HAP-1 (cell line): ENCODE measurements around the gene ANK3.

Source experiments
- DNase-seq, 2 experiments: peaks; one replicate each; pipeline ENCODE4 v3.0.0-alpha.2; 2016 to 2020; ENCODE audit warnings: low spot score in 2 of 2
- H3K27me3 ChIP-seq: fragments of 250-450 bp; sonication (Bioruptor Pico); 2 replicates; pipeline ENCODE4 v1.5.1; 2020; ENCODE audit warnings: low read depth, mild to moderate bottlenecking, moderate library complexity
- H3K36me3 ChIP-seq: fragments of 250-450 bp; sonication (Bioruptor Pico); replicated peaks from 2 replicates; pipeline ENCODE4 v1.5.1; 2020; ENCODE audit warnings: mild to moderate bottlenecking
- H3K4me1 ChIP-seq: fragments of 250-450 bp; sonication (Bioruptor Pico); 2 replicates; pipeline ENCODE4 v1.5.1; 2020; ENCODE audit warnings: mild to moderate bottlenecking
- H3K4me3 ChIP-seq: fragments of 250-450 bp; sonication (Bioruptor Pico); 2 replicates; pipeline ENCODE4 v1.5.1; 2020; ENCODE audit warnings: mild to moderate bottlenecking, moderate library complexity
- H3K9me3 ChIP-seq: fragments of 250-450 bp; sonication (Bioruptor Pico); 2 replicates; pipeline ENCODE4 v1.5.1; 2020; ENCODE audit warnings: mild to moderate bottlenecking, moderate library complexity
- in situ Hi-C: fragments of 300-500 bp; cut with MboI; formaldehyde crosslinking; loops from 3 replicates; pipeline ENCODE4 v1.14.3; 2020; ENCODE audit warnings: low sequenced_read_pairs, inconsistent platforms, mixed read lengths

ANK3 gene

GRCh38 chr10:60403168-60403873 lies 13.6 kb upstream of the ANK3 start:
- DNase-seq = no peak
- Histone ChIP-seq H3K36me3 (no peaks in the 10 kb centered on the region), H3K27me3 (no peaks in the 10 kb centered on the region), H3K4me3 (no peak overlapping the region), H3K4me1 (no peaks in the 10 kb centered on the region), H3K9me3 (0 out of 2 replicates have a peak, but pooled peaks cover 2% of the 10 kb centered on the region)
- in situ Hi-C loops = no loop called here

- Histone ChIP-seq H3K36me3 (no peaks in the 10 kb centered on the region), H3K9me3 (0 out of 2 replicates have a peak, but pooled peaks cover 2% of the 10 kb centered on the region), H3K4me1 (no peaks in the 10 kb centered on the region), H3K27me3 (no peaks in the 10 kb centered on the region), H3K4me3 (no peak overlapping the region)
- no peak for DNase-seq
- in situ Hi-C loops = no loop called here
These were observed 10.7 kb upstream of the ANK3 start for GRCh38 chr10:60400366-60400765.

- no peaks in the 10 kb centered on the region for H3K4me1 ChIP-seq
- H3K9me3 ChIP-seq = 0 out of 2 replicates have a peak, but pooled peaks cover 2% of the 10 kb centered on the region
- no peak for DNase-seq
- H3K4me3 ChIP-seq = no peak overlapping the region
- no peaks in the 10 kb centered on the region for H3K27me3 ChIP-seq
- H3K36me3 ChIP-seq = no peaks in the 10 kb centered on the region
- in situ Hi-C loops = no loop called here
These were observed 9.7 kb upstream of the ANK3 start for GRCh38 chr10:60399328-60399727.

GRCh38 chr10:60397792-60398191 lies 8.1 kb upstream of the ANK3 start:
- in situ Hi-C loops = no loop called here
- Histone ChIP-seq H3K4me1 (no peaks in the 10 kb centered on the region), H3K9me3 (no peaks in the 10 kb centered on the region), H3K4me3 (no peak overlapping the region), H3K36me3 (no peaks in the 10 kb centered on the region), H3K27me3 (no peaks in the 10 kb centered on the region)
- DNase-seq = no peak

GRCh38 chr10:60396766-60397165 lies 7.1 kb upstream of the ANK3 start:
- no peak for DNase-seq
- in situ Hi-C loops = no loop called here

GRCh38 chr10:60395711-60396110 lies 6.0 kb upstream of the ANK3 start:
- Histone ChIP-seq H3K4me1 (no peaks in the 10 kb centered on the region), H3K9me3 (no peaks in the 10 kb centered on the region)

More at GRCh38 chr10:60396766-60397165, 7.1 kb upstream of the ANK3 start:
- no peaks in the 10 kb centered on the region for H3K9me3 ChIP-seq
- no peaks in the 10 kb centered on the region for H3K27me3 ChIP-seq
- H3K4me3 ChIP-seq = no peak overlapping the region
- H3K36me3 ChIP-seq = no peaks in the 10 kb centered on the region
- H3K4me1 ChIP-seq = no peaks in the 10 kb centered on the region

GRCh38 chr10:60394446-60394845 lies 4.8 kb upstream of the ANK3 start:
- no peaks in the 10 kb centered on the region for H3K9me3 ChIP-seq
- H3K4me1 ChIP-seq = no peaks in the 10 kb centered on the region
- DNase-seq = no peak
- H3K36me3 ChIP-seq = no peaks in the 10 kb centered on the region
- H3K4me3 ChIP-seq = no peak overlapping the region
- H3K27me3 ChIP-seq = no peaks in the 10 kb centered on the region
- in situ Hi-C loops = no loop called here

More at GRCh38 chr10:60395711-60396110, 6.0 kb upstream of the ANK3 start:
- in situ Hi-C loops = no loop called here
- H3K27me3 ChIP-seq = no peaks in the 10 kb centered on the region
- H3K36me3 ChIP-seq = no peaks in the 10 kb centered on the region
- H3K4me3 ChIP-seq = no peak overlapping the region
- no peak for DNase-seq

- H3K4me1 ChIP-seq = peaks cover 3% of the 10 kb centered on the region; the same call in 1 of the 2 replicates
- DNase-seq = no peak
- H3K4me3 ChIP-seq = no peak overlapping the region
- H3K27me3 ChIP-seq = no peaks in the 10 kb centered on the region
- H3K9me3 ChIP-seq = no peaks in the 10 kb centered on the region
- no peaks in the 10 kb centered on the region for H3K36me3 ChIP-seq
- in situ Hi-C loops = no loop called here
These were observed 550 bp upstream of the ANK3 start for GRCh38 chr10:60390224-60390626.

- Histone ChIP-seq H3K27me3 (peaks cover 6% of the 10 kb centered on the region; the same call in 1 of the 2 replicates), H3K36me3 (no peaks in the 10 kb centered on the region), H3K4me3 (no peak overlapping the region), H3K9me3 (no peaks in the 10 kb centered on the region), H3K4me1 (peaks cover 3% of the 10 kb centered on the region; the same call in 1 of the 2 replicates)
- in situ Hi-C loops = no loop called here
- peak in 1 of 2 experiments; percentile 2 for DNase-seq
These were observed 870 bp downstream of the ANK3 start for GRCh38 chr10:60388709-60389301.

GRCh38 chr10:60388116-60388625 lies 1.5 kb downstream of the ANK3 start:
- Histone ChIP-seq H3K4me1 (peaks cover 3% of the 10 kb centered on the region; the same call in 1 of the 2 replicates), H3K36me3 (no peaks in the 10 kb centered on the region), H3K4me3 (no peak overlapping the region), H3K27me3 (peaks cover 7% of the 10 kb centered on the region; the same call in 1 of the 2 replicates), H3K9me3 (no peaks in the 10 kb centered on the region)
- in situ Hi-C loops = no loop called here
- no peak for DNase-seq

- no peak overlapping the region for H3K4me3 ChIP-seq
- in situ Hi-C loops = no loop called here
- DNase-seq = peak; percentile 23 to 59
- H3K4me1 ChIP-seq = peaks cover 3% of the 10 kb centered on the region; the same call in 1 of the 2 replicates
- H3K9me3 ChIP-seq = no peaks in the 10 kb centered on the region
- no peaks in the 10 kb centered on the region for H3K36me3 ChIP-seq
- H3K27me3 ChIP-seq = peaks cover 7% of the 10 kb centered on the region; the same call in 1 of the 2 replicates
These were observed 2.1 kb downstream of the ANK3 start for GRCh38 chr10:60387531-60387930.

- no peaks in the 10 kb centered on the region for H3K36me3 ChIP-seq
- in situ Hi-C loops = no loop called here
- peaks cover 3% of the 10 kb centered on the region; the same call in 1 of the 2 replicates for H3K4me1 ChIP-seq
These were observed 4.3 kb downstream of the ANK3 start for GRCh38 chr10:60385399-60385738.

GRCh38 chr10:60384708-60385398 lies 4.8 kb downstream of the ANK3 start:
- H3K9me3 ChIP-seq = no peaks in the 10 kb centered on the region
- no peak for DNase-seq
- in situ Hi-C loops = no loop called here
- no peaks in the 10 kb centered on the region for H3K36me3 ChIP-seq
- H3K4me3 ChIP-seq = no peak overlapping the region
- peaks cover 7% of the 10 kb centered on the region; the same call in 1 of the 2 replicates for H3K27me3 ChIP-seq
- H3K4me1 ChIP-seq = peaks cover 3% of the 10 kb centered on the region; the same call in 1 of the 2 replicates

More at GRCh38 chr10:60385399-60385738, 4.3 kb downstream of the ANK3 start:
- Histone ChIP-seq H3K4me3 (no peak overlapping the region), H3K27me3 (peaks cover 7% of the 10 kb centered on the region; the same call in 1 of the 2 replicates), H3K9me3 (no peaks in the 10 kb centered on the region)
- no peak for DNase-seq
